CD8-positive, alpha-beta memory T cell (primary cell): ENCODE measurements around the gene ZMYND11. TPM values are rescaled to one million over a fixed set of nuclear protein-coding genes. Genes with fewer than 3 reads are reported as not detected.

Source experiments
- CTCF ChIA-PET: fragments of 350-600 bp; sonication (Branson Sonifier 250); formaldehyde crosslinking; loops from one replicate; lab custom pipeline; 2021; ENCODE audit warnings: antibody characterized with exemption; lab: Charles Lee
- POLR2A ChIA-PET: fragments of 350-600 bp; sonication (Branson Sonifier 250); formaldehyde crosslinking; loops from one replicate; lab custom pipeline; 2021; ENCODE audit warnings: antibody characterized with exemption; lab: Charles Lee
- DNase-seq, 5 donors: peaks; one replicate each; pipeline versions ENCODE4 v3.0.0 to v3.0.0-alpha.2; 2020 to 2022; ENCODE audit warnings: mixed read lengths in 1 of 5
- H3K27ac ChIP-seq: one replicate; pipeline ENCODE4 v1.7.0; 2013; ENCODE audit warnings: low read depth, mild to moderate bottlenecking, low read length, moderate library complexity
- H3K27me3 ChIP-seq: 2 replicates; pipeline ENCODE4 v1.7.0; 2013; ENCODE audit warnings: low read length, mild to moderate bottlenecking; ENCODE audit not compliant: insufficient read depth, poor library complexity, severe bottlenecking
- H3K36me3 ChIP-seq: 2 replicates; pipeline ENCODE4 v1.7.0; 2013; ENCODE audit warnings: mild to moderate bottlenecking, low read length, moderate library complexity; ENCODE audit not compliant: insufficient read depth
- H3K4me1 ChIP-seq: 2 replicates; pipeline ENCODE4 v1.7.0; 2013; ENCODE audit warnings: mild to moderate bottlenecking, low read length, moderate library complexity; ENCODE audit not compliant: insufficient read depth
- H3K4me3 ChIP-seq: 2 replicates; pipeline ENCODE4 v1.7.0; 2013; ENCODE audit warnings: mild to moderate bottlenecking, low read length
- H3K9me3 ChIP-seq: 2 replicates; pipeline ENCODE4 v1.7.0; 2013; ENCODE audit warnings: mild to moderate bottlenecking, low read length
- H3K27ac Mint-ChIP-seq, 8 donors: one replicate each; pipeline ENCODE4 v1.8.0; 2020 to 2021; ENCODE audit warnings: mixed read lengths in 8 of 8, mild to moderate bottlenecking in 6 of 8, inconsistent platforms in 3 of 8, moderate library complexity in 3 of 8
- H3K27me3 Mint-ChIP-seq, 2 donors: one replicate each; pipeline ENCODE4 v1.8.0; 2020 to 2021; ENCODE audit warnings: mixed read lengths in 2 of 2, mild to moderate bottlenecking in 1 of 2, moderate library complexity in 1 of 2
- H3K36me3 Mint-ChIP-seq, 3 donors: one replicate each; pipeline ENCODE4 v1.8.0; 2020 to 2021; ENCODE audit warnings: mixed read lengths in 3 of 3, inconsistent platforms in 1 of 3, mild to moderate bottlenecking in 1 of 3
- H3K4me1 Mint-ChIP-seq, 3 donors: one replicate each; pipeline ENCODE4 v1.8.0; 2020 to 2021; ENCODE audit warnings: mixed read lengths in 3 of 3, inconsistent platforms in 1 of 3, mild to moderate bottlenecking in 1 of 3
- H3K4me3 Mint-ChIP-seq, 7 donors: one replicate each; pipeline ENCODE4 v1.8.0; 2020 to 2021; ENCODE audit warnings: mixed read lengths in 7 of 7, mild to moderate bottlenecking in 6 of 7, moderate library complexity in 4 of 7, inconsistent platforms in 2 of 7
- H3K9me3 Mint-ChIP-seq, 5 donors: one replicate each; pipeline ENCODE4 v1.8.0; 2020 to 2022; ENCODE audit warnings: mixed read lengths in 5 of 5, mild to moderate bottlenecking in 3 of 5, moderate library complexity in 2 of 5, inconsistent platforms in 1 of 5
- polyA plus RNA-seq: library from polyadenylated mRNA; unstranded; fragments of 300-500 nt; fragmentation: Illumina TruSeq; gene quantifications from one replicate; pipeline ENCODE4 v1.2.3, GENCODE V29; 2021
- total RNA-seq, 2 experiments: library from RNA; stranded (reverse); gene quantifications; one replicate each; pipeline ENCODE4 v1.2.3, GENCODE V29; 2021

Gene ZMYND11
- total and polyA plus RNA-seq, 3 experiments from 2014 or later, result 34.9 to 53.5 (median 36.7) TPM

- Mint-ChIP-seq H3K4me3 (no peak overlapping the region), H3K27me3 (peaks cover 0 to 2% of the 10 kb centered on the region in 2 donors), H3K4me1 (no peaks in the 10 kb centered on the region), H3K9me3 (no peaks in the 10 kb centered on the region), H3K27ac (no peak overlapping the region), H3K36me3 (peaks cover 0 to 13% (median 4%) of the 10 kb centered on the region in 3 donors)
- DNase-seq, result no peak
- POLR2A ChIA-PET, result no interaction called here
- H3K27ac ChIP-seq, result no peak overlapping the region
- H3K4me3 ChIP-seq, result no peak overlapping the region
- H3K27me3 ChIP-seq, result no peaks in the 10 kb centered on the region
- no peaks in the 10 kb centered on the region for H3K9me3 ChIP-seq
- H3K36me3 ChIP-seq, result no peaks in the 10 kb centered on the region
- CTCF ChIA-PET, result no interaction called here
- H3K4me1 ChIP-seq, result no peaks in the 10 kb centered on the region
These were observed 137.8 kb downstream of the ZMYND11 start for GRCh38 chr10:273088-273487.

GRCh38 chr10:274866-275265 is 139.6 kb downstream of the ZMYND11 start:
- no peaks in the 10 kb centered on the region for H3K9me3 ChIP-seq
- H3K36me3 Mint-ChIP-seq, result peaks cover 0 to 14% (median 4%) of the 10 kb centered on the region in 3 donors
- H3K27me3 Mint-ChIP-seq, result peaks cover 0 to 2% of the 10 kb centered on the region in 2 donors
- CTCF ChIA-PET, result no interaction called here
- no peak overlapping the region for H3K27ac ChIP-seq
- no peaks in the 10 kb centered on the region for H3K9me3 Mint-ChIP-seq
- H3K4me1 ChIP-seq, result no peaks in the 10 kb centered on the region
- H3K27me3 ChIP-seq, result no peaks in the 10 kb centered on the region
- POLR2A ChIA-PET, result no interaction called here
- no peaks in the 10 kb centered on the region for H3K4me1 Mint-ChIP-seq
- no peak overlapping the region for H3K4me3 Mint-ChIP-seq
- no peaks in the 10 kb centered on the region for H3K36me3 ChIP-seq
- DNase-seq, result no peak
- no peak overlapping the region for H3K4me3 ChIP-seq
- H3K27ac Mint-ChIP-seq, result peak overlapping the region in 1 of 8 donors; percentile 6

DNA sequence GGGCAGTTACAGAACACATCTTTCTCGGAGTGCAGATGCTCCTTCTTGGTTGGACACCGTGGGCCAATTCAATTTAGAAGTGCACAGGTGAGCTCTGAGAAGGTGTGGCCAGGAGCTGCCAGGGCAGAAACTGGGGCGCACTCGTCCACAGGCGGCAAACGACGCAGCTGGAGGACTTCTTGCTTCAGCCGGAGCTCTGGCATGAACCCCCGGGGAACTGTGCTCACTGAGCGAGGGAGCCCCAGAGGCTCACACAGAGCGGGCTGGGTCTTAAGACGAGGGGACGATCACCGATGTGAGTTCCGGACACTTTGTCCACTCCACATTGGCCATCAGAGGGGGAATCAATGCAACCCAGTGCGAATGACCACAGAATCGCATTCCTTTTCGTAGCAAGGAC is 140.4 kb downstream of the ZMYND11 start:
- peaks cover 0 to 18% (median 4%) of the 10 kb centered on the region in 3 donors for H3K36me3 Mint-ChIP-seq
- Histone ChIP-seq H3K9me3 (no peaks in the 10 kb centered on the region), H3K4me1 (no peaks in the 10 kb centered on the region), H3K4me3 (no peak overlapping the region), H3K36me3 (no peaks in the 10 kb centered on the region), H3K27me3 (no peaks in the 10 kb centered on the region), H3K27ac (no peak overlapping the region)
- no peak overlapping the region for H3K27ac Mint-ChIP-seq
- H3K9me3 Mint-ChIP-seq, result no peaks in the 10 kb centered on the region
- POLR2A ChIA-PET, result no interaction called here
- CTCF ChIA-PET, result no interaction called here
- no peak for DNase-seq
- H3K4me3 Mint-ChIP-seq, result no peak overlapping the region
- H3K4me1 Mint-ChIP-seq, result no peaks in the 10 kb centered on the region
- H3K27me3 Mint-ChIP-seq, result peaks cover 0 to 2% of the 10 kb centered on the region in 2 donors

DNA sequence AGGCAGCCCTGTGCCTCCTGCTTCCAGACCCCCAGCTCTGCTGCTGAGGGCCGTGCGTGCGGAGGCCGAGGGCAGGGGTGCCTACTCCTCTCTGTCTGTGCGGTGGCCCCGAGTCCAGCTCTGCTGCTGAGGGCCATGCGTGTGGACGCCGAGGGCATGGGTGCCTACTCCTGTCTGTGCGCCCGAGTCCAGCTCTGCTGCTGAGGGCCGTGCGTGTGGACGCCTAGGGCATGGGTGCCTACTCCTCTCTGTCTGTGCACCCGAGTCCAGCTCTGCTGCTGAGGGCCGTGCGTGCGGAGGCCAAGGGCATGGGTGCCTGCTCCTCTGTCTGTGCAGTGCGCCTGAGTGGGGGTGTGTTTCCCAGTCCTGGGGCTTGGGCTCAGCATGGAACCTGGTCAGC is 142.7 kb downstream of the ZMYND11 start:
- peaks cover 0 to 2% of the 10 kb centered on the region in 2 donors for H3K27me3 Mint-ChIP-seq
- POLR2A ChIA-PET, result no interaction called here
- H3K27ac Mint-ChIP-seq, result no peak overlapping the region
- CTCF ChIA-PET, result no interaction called here
- Histone ChIP-seq H3K9me3 (no peaks in the 10 kb centered on the region), H3K27me3 (no peaks in the 10 kb centered on the region), H3K4me1 (no peaks in the 10 kb centered on the region), H3K27ac (no peak overlapping the region), H3K36me3 (no peaks in the 10 kb centered on the region), H3K4me3 (no peak overlapping the region)
- peaks cover 0 to 27% (median 2%) of the 10 kb centered on the region in 3 donors for H3K36me3 Mint-ChIP-seq
- peaks cover 0 to 1% (median under 1%) of the 10 kb centered on the region in 3 donors for H3K4me1 Mint-ChIP-seq
- DNase-seq, result no peak
- H3K9me3 Mint-ChIP-seq, result no peaks in the 10 kb centered on the region
- H3K4me3 Mint-ChIP-seq, result no peak overlapping the region

DNA sequence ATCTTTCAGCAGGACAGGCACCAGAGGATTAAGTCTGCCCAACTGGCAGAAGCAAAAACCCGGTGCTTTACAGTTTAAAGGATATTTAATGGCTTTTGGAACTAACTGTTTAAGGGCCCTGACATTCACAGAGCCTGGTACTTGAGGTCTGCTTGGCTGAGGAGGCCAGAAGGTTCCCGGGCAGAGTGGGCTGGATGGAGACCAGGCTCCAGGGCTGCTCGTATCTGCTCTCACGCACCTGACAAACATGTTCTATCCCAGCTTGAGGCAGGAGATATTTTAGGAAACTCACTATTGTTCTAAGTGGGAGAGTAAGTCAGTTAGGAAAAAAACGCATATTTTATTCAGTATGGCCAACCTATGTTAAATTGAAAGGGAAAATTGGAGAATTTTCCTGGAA is 143.5 kb downstream of the ZMYND11 start:
- Histone ChIP-seq H3K4me3 (no peak overlapping the region), H3K27me3 (no peaks in the 10 kb centered on the region), H3K9me3 (no peaks in the 10 kb centered on the region), H3K27ac (no peak overlapping the region), H3K36me3 (no peaks in the 10 kb centered on the region), H3K4me1 (no peaks in the 10 kb centered on the region)
- Mint-ChIP-seq H3K9me3 (no peaks in the 10 kb centered on the region), H3K36me3 (peaks cover 0 to 33% (median 2%) of the 10 kb centered on the region in 3 donors), H3K4me1 (peaks cover 3 to 9% (median 8%) of the 10 kb centered on the region in 3 donors), H3K4me3 (no peak overlapping the region), H3K27me3 (peaks cover 0 to 2% of the 10 kb centered on the region in 2 donors), H3K27ac (peak overlapping the region in 1 of 8 donors; percentile 73)
- ChIA-PET CTCF (no interaction called here), POLR2A (no interaction called here)
- DNase-seq, result no peak

DNA sequence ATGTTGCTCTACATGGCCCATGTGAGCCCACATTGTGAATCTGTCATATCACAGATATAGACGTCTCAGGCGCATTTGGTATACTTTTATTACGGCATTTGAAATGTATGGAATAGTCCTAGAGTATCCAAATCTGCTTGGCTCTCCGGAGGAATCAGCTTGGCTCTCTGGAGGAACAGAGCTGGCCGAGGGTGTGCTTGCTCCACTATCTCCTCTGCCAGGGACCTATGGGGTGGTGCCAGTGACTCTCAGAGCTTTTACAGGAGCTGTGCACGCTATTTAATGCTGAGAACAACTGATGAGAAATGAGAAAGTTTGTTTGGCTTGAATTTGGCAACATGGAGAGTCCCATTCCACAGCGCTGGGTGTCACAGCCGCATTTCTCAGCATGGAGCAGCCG is 144.0 kb downstream of the ZMYND11 start:
- Mint-ChIP-seq H3K27me3 (peaks cover 0 to 3% of the 10 kb centered on the region in 2 donors), H3K9me3 (no peaks in the 10 kb centered on the region), H3K27ac (no peak overlapping the region), H3K4me3 (no peak overlapping the region), H3K4me1 (peaks cover 7 to 14% (median 13%) of the 10 kb centered on the region in 3 donors), H3K36me3 (peaks cover 0 to 35% (median 2%) of the 10 kb centered on the region in 3 donors)
- Histone ChIP-seq H3K27me3 (no peaks in the 10 kb centered on the region), H3K9me3 (no peaks in the 10 kb centered on the region), H3K27ac (no peak overlapping the region), H3K36me3 (no peaks in the 10 kb centered on the region), H3K4me1 (peaks cover 3% of the 10 kb centered on the region), H3K4me3 (no peak overlapping the region)
- CTCF ChIA-PET, result no interaction called here
- no peak for DNase-seq
- POLR2A ChIA-PET, result no interaction called here

GRCh38 chr10:279655-280054 is 144.4 kb downstream of the ZMYND11 start:
- H3K4me3 ChIP-seq, result no peak overlapping the region
- no peaks in the 10 kb centered on the region for H3K9me3 ChIP-seq
- Mint-ChIP-seq H3K36me3 (peaks cover 0 to 39% (median 2%) of the 10 kb centered on the region in 3 donors), H3K4me1 (peaks cover 10 to 17% (median 16%) of the 10 kb centered on the region in 3 donors), H3K27me3 (peaks cover 0 to 3% of the 10 kb centered on the region in 2 donors), H3K27ac (peak overlapping the region in 1 of 8 donors; percentile 75), H3K9me3 (no peaks in the 10 kb centered on the region), H3K4me3 (no peak overlapping the region)
- DNase-seq, result no peak
- H3K27me3 ChIP-seq, result no peaks in the 10 kb centered on the region
- no peak overlapping the region for H3K27ac ChIP-seq
- POLR2A ChIA-PET, result no interaction called here
- CTCF ChIA-PET, result no interaction called here
- H3K4me1 ChIP-seq, result peaks cover 3% of the 10 kb centered on the region
- H3K36me3 ChIP-seq, result no peaks in the 10 kb centered on the region

GRCh38 chr10:282294-283139 is 147.3 kb downstream of the ZMYND11 start:
- Histone ChIP-seq H3K9me3 (no peaks in the 10 kb centered on the region), H3K36me3 (no peaks in the 10 kb centered on the region), H3K4me3 (no peak overlapping the region), H3K27me3 (no peaks in the 10 kb centered on the region), H3K4me1 (peaks cover 3% of the 10 kb centered on the region), H3K27ac (no peak overlapping the region)
- no peak for DNase-seq
- ChIA-PET CTCF (no interaction called here), POLR2A (no interaction called here)
- Mint-ChIP-seq H3K4me1 (peaks cover 10 to 17% (median 16%) of the 10 kb centered on the region in 3 donors), H3K4me3 (no peak overlapping the region), H3K9me3 (no peaks in the 10 kb centered on the region), H3K36me3 (peaks cover 0 to 50% (median 4%) of the 10 kb centered on the region in 3 donors), H3K27me3 (peaks cover 0 to 3% of the 10 kb centered on the region in 2 donors), H3K27ac (peak overlapping the region in 1 of 8 donors; percentile 38)
